Cerebellar cortex (tissue), 1 donor: Measurements from ENCODE around the gene DIO3.

ENCODE experiments used
- DNase-seq: peaks from one replicate; pipeline ENCODE4 v3.0.0-alpha.2; 2015; ENCODE audit warnings: low spot score

DIO3 gene

DNA sequence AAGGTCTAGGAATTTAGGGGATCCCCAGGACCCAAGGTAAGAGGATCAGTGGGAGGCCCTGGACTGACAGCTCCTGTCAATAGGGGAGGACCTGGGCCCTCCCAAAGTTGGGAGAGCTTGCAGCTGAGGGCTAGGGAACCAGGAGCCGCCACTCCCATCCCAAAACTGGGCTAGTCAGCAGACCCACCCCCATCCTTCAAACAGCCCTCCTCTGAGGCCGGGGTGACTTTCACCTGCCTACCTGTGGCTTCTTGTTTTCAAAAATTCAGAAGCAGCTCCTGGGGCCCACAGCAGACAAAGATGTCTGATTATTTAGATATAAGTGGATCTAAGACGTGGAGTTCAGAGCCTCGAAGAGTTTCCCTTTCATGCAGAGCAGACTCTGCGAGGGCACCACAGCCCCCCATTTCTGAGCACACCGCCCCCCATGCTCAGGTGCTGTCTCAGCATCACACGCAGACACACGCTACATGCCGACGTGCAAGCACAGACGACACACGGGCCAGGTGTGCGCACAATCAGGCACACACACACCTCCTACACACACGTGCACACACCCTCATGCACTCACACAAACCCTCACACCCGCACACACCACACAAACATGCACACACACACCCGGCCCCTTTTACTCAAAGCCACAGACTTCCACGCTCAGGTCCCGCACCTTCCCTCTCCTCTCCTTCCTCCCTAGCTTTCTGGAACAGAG, 21.9 kb downstream of the DIO3 start:
- DNase-seq, result no peak

GRCh38 chr14:101583715-101584054, 22.4 kb downstream of the DIO3 start:
- no peak for DNase-seq

DNA sequence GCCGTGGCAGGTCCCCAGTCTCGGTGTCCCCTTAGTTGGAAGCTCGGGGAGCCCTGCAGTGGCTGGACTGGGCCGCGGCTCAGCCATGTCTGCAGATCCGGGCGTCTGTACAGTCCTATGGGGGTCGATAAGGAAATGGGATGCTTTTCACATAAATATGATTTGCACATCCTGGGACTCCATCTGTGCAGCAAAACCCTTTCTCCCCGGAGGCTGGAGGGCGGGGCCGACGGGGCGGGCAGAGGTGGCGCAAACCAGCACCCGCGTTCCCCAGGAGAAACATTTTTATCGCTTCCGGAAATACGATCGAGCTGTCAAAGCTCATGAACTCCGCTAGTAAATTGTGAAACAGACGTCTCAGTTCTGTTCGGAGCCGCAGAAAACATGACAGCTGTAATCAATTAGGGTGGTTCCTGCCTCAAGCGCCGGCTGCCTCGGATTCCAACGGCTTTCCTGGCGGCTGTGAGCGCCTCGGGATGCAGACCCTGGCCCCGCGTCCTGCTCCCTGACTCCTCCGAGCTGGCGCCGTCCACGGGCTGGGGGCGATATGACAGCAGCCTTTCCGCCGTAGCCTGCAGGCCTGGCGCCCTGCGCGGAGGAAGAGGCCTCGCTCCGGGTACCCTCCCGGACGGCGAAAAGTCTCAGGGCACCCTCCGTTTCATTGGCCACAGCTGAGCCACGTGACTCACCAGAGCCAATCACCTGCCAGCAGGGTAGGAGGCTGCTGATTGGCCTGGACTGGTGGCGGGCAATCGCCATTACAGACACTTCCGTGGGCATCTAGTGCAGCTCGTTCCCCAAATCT, 23.0 kb downstream of the DIO3 start:
- no peak for DNase-seq

DNA sequence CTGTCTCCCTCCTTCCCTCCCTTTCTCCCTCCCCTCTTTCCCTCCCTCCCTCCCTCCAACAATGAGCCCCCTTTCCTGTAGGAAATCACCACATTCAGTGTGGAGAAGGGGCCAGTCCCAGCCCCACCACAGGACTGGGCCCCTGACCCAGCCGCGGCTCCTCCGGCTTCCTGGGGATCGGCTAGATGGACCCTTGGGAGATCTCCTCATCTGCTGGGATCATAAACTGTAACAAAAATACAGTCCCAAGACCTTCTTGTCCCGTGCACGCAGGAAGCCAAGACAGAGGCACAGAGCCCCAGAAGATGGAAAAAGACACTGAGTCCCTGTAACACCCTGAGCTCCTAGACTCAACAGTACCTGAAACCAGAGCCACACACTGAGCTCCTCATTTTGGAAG, 23.9 kb downstream of the DIO3 start:
- DNase-seq, result no peak

DNA sequence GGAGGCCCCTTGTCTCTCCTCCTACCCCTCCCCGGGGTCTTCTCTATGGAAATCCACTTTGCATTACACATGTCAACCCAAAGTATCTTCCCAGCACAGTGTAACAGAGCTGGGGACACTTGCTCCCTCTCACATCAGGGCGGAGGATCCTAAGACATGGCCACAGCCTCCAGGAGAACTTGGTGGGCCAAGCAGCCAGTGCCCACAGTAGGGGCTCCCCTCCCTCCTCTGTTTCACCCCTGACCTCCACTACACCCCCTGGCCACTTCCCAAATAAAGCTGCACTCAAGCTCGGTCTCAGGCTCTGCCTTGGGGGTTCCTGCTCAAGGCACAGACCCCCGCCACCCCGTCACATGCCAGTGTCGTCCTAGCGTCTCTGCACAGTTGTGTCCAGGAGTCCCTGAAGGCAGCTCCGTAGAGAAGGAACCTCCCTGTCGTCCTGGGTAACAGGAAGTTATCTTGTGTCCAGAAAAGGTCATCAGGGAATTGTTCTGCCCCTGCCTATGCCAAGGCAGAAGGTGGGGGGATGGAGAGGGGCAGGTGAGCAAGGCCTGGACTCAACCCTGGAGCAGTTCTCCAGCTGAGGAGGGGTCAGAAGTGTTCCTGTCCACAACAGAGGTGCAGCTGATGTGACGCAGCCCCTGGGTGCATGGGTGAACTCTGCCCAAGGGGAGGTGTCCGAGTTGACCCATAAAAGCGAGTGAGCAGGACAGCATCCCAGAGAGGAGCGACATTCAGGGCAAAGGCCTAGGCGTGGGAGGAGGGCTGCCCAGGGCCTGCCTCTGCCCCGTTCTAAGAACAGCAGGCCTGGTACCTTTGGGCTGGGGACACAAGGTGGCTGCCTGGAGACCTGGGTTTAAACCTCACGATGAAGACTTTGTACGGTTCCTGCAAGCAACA, 25.5 kb downstream of the DIO3 start:
- DNase-seq, result no peak

DNA sequence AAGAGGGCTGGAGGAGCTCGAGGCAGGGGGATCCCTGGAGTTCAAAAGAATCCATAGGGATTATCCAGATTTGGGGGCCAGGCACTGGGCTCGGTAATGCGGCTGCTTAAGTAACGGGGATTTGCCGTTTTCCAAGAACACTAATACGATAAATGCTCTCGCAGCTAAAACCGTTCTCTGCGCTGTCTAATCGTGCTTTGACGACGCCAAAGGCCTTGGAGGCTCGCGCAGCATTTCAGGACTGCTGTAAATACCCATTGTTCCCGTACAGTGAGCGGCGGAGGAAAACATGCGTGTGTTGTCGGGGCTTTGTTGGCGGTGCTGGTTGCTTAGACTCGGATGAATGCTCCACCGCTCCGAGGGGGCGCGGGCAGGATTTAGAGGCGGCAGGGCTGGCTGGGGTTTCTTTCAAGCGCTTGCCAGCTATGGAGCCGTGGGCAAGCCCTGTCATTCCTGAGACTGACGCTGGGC, 26.2 kb downstream of the DIO3 start:
- no peak for DNase-seq

GRCh38 chr14:101588286-101588975, 27.1 kb downstream of the DIO3 start:
- no peak for DNase-seq

GRCh38 chr14:101588990-101589389, 27.7 kb downstream of the DIO3 start:
- no peak for DNase-seq

GRCh38 chr14:101589486-101590015, 28.3 kb downstream of the DIO3 start:
- no peak for DNase-seq

DNA sequence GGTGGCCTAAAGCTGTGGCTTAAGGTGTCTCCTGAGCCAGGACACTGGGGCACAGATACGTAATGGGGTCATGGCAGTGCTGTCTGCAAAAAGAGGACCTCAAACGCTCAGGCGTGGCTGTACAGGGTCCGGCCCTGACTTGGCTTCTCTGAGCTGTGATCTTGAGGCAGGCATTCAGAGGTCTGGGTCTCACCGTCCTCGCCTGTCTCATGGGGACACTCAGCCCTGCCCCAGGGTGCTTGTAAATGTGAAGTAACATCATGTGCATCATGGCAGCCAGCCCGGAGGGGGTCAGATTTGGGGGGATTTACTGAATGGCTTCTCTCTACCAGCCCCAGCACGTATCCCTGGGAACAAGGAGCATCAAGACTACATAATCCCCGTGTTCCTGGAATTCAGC, 28.8 kb downstream of the DIO3 start:
- no peak for DNase-seq

DNA sequence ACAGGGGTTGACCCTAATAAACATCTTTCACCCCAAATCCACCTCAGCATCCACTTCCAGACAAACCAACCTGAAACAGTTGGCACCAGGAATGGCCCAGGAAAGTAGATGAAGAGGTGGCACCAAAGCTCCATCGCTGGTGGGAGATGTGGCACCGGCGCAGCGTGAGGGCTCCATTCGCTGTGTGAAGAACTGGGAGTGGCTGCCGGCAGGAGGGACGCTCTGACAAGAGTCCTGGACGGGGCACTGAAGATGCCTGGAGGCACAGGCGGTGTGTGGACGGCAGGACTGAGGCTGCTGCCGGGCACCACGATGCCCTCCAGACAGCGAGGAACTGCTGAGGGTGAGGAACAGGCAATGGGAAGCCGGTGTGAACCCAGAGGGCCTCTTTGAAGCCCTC, 29.3 kb downstream of the DIO3 start:
- DNase-seq, result no peak

DNA sequence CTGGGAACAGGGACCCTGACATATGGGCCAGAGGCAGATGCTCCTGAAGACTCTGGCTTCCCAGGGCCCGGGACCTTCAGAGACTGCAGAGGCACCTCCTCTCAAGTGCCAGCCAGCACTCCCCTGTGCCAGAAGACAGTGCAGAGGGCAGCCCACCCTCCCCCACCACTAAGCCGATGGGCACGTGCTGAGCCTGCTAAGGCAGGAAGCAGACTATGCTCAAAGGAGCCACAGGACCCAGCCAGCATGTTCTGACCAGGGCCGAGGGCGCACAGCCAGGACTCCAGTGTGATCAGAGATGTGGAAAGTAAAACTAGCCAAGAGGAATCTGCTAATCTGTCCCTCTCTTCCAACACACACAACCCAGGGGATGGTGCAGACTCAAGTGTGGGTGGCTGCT, 29.8 kb downstream of the DIO3 start:
- DNase-seq, result no peak

- DNase-seq, result no peak
Observed at GRCh38 chr14:101591582-101591981, 30.3 kb downstream of the DIO3 start.

DNA sequence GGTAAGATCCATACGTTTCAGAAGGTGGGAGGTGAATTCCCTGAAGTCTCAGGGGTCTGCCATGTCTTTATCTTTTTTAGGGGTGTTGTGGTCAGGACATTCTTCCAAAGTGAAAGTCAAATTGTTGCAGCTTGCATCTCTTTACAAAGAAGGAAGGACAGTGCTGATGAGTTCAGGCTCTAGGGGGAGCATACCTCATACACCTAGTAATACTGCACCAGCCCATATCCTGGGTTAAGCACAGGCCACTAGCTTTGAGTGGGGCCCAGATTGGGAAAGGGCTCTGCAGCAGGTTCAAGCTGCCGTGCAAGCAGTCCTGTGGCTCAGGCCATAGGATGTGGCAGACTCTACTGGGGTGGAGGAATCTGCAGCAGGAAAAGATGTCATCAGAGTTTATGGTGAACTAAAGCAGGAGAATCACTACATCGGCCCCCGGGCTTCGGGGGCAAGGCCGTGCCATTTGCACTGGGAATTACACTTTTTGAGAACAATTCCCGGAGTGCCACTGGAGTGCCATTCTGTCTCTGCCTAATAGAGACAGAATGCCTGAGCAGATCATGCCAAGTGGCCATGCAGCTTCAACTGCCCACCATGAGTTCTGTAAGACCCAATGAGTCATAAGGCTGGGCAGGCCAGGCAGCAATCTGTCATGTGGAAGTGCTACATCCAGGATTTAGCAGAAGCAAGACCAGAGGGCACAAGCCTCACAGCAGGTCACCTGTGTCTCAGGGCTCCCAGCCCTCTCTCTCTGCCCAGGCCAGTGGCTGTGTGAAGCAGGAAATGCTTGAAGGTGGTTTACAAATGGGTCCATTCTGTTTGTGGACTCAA, 32.3 kb downstream of the DIO3 start:
- DNase-seq, result no peak

- DNase-seq, result no peak
Observed at GRCh38 chr14:101594511-101595148, 33.3 kb downstream of the DIO3 start.

DNA sequence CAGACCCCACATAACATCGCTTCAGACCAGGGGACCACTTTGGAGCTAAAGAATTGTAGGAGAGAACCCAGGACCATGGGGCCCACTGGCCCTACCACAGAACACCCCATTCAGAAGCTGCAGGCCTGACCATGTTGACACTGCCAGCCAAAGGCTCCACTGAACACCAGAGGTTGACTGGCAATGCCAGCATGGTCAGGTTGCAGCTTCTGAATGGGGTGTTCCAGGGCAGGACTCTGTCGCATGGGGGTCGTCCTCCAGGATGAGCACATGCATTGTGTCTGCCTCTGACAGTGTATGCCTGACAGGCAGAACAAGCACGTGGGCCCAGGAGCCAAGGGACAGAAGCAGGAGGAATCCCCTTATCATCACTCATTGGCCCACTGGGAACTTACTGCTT, 34.1 kb downstream of the DIO3 start:
- no peak for DNase-seq

GRCh38 chr14:101595887-101596721, 34.8 kb downstream of the DIO3 start:
- no peak for DNase-seq

DNA sequence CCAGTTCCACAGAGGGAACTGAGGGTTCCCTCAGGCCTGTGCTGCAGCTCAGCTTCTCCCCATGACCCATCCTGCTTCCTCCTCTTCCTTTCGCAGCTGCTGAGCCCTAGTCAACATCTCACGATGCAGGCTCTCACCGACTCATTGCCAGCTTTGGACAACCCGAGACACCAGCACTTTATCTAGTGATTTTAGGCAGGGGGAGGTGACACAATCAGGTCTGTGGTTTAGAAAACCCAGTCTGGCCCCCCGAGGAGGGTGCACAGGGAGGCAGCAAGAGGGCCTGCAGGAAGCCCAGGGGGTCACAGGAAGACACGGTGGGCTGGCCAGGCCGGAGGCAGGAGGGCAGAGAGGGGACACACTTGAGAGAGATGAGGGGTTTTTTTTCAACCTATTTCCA, 35.4 kb downstream of the DIO3 start:
- DNase-seq, result no peak

DNA sequence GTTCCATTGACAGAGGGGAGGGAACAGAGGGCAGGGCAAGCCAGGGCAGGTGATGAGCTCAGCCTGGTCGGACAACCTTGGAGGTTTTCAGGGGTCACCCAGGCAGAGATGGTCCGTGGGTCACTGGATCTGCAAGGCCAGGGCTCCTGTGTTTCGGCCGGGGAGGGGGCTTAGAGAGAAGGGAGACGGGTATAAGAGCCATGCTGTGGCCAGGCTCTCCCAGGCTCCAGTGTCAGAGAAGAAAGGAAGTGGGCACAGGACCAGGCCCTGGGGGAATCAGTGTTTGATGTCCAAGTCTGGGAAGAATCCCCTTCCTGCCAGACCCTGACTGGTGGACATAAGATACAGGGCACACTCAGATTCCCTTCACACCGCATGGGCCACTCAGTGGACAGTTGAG, 36.9 kb downstream of the DIO3 start:
- DNase-seq, result no peak
